ENCODE results near the gene TENM4. TPM values are rescaled to one million over a fixed set of nuclear protein-coding genes. Genes with fewer than 3 reads are reported as not detected.

Gene TENM4
- total RNA-seq, 1 donor from 2014 or later: 5.1 TPM

DNA sequence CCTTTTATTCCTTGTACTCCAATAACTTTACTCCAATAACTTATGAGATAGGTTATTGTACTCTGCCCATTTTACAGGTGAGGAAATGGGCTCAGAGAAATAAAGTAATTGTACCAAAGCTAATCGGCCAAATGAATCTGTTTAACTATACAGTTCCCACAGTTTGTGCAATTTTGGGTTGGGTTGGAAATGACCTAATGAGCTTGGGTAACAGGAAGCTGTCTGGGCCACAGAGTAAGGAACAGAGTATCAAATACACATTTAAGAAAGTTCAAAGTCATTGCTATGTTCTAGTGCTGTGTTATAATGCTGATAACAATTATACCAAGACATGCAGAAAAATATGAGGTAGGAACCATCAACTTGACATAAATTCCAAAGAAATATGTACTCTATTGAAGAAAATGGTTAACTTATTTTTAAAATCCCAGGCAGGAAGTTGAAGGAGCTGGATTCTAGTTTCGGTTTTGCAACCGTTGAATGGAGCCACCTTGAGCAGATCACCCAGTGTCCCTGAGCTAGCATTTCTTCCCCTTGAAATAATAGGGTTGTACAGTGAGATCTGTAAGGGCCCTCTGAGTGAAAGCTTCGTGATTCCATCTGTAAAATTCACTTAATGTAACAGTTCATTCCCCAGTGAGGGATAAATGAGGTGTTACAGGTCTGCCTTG, 505.3 kb downstream of the TENM4 start:
- H3K79me2 ChIP-seq (ENCODE audit: low read depth): peaks cover 6% of the 10 kb centered on the region
- peaks cover 6% of the 10 kb centered on the region for H3K27me3 Mint-ChIP-seq (ENCODE audit: insufficient read depth, low read depth)
- no peaks in the 10 kb centered on the region for H3K36me3 ChIP-seq
- H3F3A ChIP-seq (ENCODE audit: low read depth): peaks cover 21% of the 10 kb centered on the region
- no peak overlapping the region for H3K27ac ChIP-seq
- H3K9ac ChIP-seq: no peak overlapping the region
- H3K27me3 ChIP-seq: peaks cover 84% of the 10 kb centered on the region
- TF ChIP-seq, protein P1, sequence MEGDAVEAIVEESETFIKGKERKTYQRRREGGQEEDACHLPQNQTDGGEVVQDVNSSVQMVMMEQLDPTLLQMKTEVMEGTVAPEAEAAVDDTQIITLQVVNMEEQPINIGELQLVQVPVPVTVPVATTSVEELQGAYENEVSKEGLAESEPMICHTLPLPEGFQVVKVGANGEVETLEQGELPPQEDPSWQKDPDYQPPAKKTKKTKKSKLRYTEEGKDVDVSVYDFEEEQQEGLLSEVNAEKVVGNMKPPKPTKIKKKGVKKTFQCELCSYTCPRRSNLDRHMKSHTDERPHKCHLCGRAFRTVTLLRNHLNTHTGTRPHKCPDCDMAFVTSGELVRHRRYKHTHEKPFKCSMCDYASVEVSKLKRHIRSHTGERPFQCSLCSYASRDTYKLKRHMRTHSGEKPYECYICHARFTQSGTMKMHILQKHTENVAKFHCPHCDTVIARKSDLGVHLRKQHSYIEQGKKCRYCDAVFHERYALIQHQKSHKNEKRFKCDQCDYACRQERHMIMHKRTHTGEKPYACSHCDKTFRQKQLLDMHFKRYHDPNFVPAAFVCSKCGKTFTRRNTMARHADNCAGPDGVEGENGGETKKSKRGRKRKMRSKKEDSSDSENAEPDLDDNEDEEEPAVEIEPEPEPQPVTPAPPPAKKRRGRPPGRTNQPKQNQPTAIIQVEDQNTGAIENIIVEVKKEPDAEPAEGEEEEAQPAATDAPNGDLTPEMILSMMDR (IDR thresholded peaks at IDR 0.05): no peak
- TF ChIP-seq EZH2 (IDR thresholded peaks at IDR 0.05) (no peak), EZH2phosphoT487 (IDR thresholded peaks at IDR 0.05) (no peak)
- H3K4me2 ChIP-seq: no peak overlapping the region
- no peak overlapping the region for H2AFZ ChIP-seq (replicated peaks)
- peaks cover 32% of the 10 kb centered on the region for H3K36me3 Mint-ChIP-seq
- H3K27ac Mint-ChIP-seq: no peak overlapping the region
- H3K9me3 Mint-ChIP-seq: peaks cover 14% of the 10 kb centered on the region
- H3K4me3 Mint-ChIP-seq: no peak overlapping the region
- H3K4me1 Mint-ChIP-seq: peaks cover 52% of the 10 kb centered on the region
- H4K20me1 ChIP-seq (ENCODE audit: low read depth): peaks cover 19% of the 10 kb centered on the region
- no peak overlapping the region for H3K4me3 ChIP-seq
- no peak for DNase-seq (ENCODE audit: low spot score)
- no peaks in the 10 kb centered on the region for H3K9me3 ChIP-seq (ENCODE audit: low read depth)
- H3K4me1 ChIP-seq: peaks cover 24% of the 10 kb centered on the region

DNA sequence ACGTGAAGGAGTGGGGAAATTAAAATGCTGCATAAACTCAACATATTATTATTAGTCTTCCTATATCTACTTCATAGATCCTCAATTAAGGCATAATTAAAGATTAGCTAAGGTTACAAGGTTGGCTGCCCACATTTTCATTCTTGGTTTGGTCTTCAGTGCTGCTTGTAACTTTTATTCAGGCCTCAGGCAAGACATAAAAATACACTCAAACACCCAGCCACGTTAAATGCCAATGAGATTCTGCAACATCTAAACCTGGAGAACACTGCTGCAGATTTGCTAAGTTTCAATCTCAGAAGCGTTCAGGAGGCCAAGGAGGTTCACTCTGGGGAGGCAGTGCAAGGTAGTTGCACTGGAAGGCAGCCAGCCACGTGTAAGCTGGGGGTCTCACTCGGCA, 507.5 kb downstream of the TENM4 start:
- Histone ChIP-seq H3K4me1 (peaks cover 26% of the 10 kb centered on the region), H3K36me3 (no peaks in the 10 kb centered on the region), H3K4me2 (no peak overlapping the region), H4K20me1 (ENCODE audit: low read depth) (peaks cover 28% of the 10 kb centered on the region), H3K27ac (no peak overlapping the region), H3F3A (ENCODE audit: low read depth) (peaks cover 36% of the 10 kb centered on the region), H3K27me3 (peaks cover 88% of the 10 kb centered on the region), H3K9me3 (ENCODE audit: low read depth) (no peaks in the 10 kb centered on the region), H3K79me2 (ENCODE audit: low read depth) (no peaks in the 10 kb centered on the region), H2AFZ (replicated peaks) (no peak overlapping the region), H3K4me3 (no peak overlapping the region), H3K9ac (no peak overlapping the region)
- TF ChIP-seq, protein P1 (IDR thresholded peaks at IDR 0.05): no peak
- TF ChIP-seq EZH2 (IDR thresholded peaks at IDR 0.05) (no peak), EZH2phosphoT487 (IDR thresholded peaks at IDR 0.05) (no peak)
- H3K27ac Mint-ChIP-seq: peak overlapping the region; percentile 17
- H3K9me3 Mint-ChIP-seq: peaks cover 14% of the 10 kb centered on the region
- H3K27me3 Mint-ChIP-seq (ENCODE audit: insufficient read depth, low read depth): peaks cover 6% of the 10 kb centered on the region
- no peak for DNase-seq (ENCODE audit: low spot score)
- H3K4me3 Mint-ChIP-seq: no peak overlapping the region
- peaks cover 32% of the 10 kb centered on the region for H3K36me3 Mint-ChIP-seq
- peaks cover 54% of the 10 kb centered on the region for H3K4me1 Mint-ChIP-seq

DNA sequence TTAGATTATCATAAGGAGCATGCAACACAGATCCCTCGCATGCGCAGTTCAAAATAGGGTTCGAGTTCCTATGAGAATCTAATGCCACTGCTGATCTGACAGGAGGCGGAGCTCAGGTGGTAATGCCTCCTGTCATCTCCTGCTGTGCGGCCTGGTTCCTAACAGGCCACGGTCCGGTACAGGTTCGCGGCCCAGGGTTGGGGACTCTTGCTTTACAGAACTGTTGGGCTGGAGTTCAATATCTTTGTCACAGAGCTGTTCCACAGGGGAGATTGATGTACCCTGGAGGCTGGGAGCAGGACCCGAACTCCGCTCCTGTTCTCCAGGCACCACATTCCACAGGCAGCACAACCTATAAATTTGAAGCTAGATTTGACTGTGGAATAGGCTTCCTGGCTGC, 508.1 kb downstream of the TENM4 start:
- Histone ChIP-seq H2AFZ (replicated peaks) (no peak overlapping the region), H3K27ac (no peak overlapping the region), H3K4me2 (no peak overlapping the region), H3K9me3 (ENCODE audit: low read depth) (no peaks in the 10 kb centered on the region), H3K4me1 (peaks cover 31% of the 10 kb centered on the region), H3K27me3 (peaks cover 88% of the 10 kb centered on the region), H3K36me3 (no peaks in the 10 kb centered on the region), H3K4me3 (no peak overlapping the region), H4K20me1 (ENCODE audit: low read depth) (peaks cover 34% of the 10 kb centered on the region), H3K79me2 (ENCODE audit: low read depth) (no peaks in the 10 kb centered on the region), H3K9ac (no peak overlapping the region), H3F3A (ENCODE audit: low read depth) (peaks cover 42% of the 10 kb centered on the region)
- TF ChIP-seq EZH2 (IDR thresholded peaks at IDR 0.05) (no peak), EZH2phosphoT487 (IDR thresholded peaks at IDR 0.05) (no peak)
- TF ChIP-seq, protein P1 (IDR thresholded peaks at IDR 0.05): no peak
- peaks cover 27% of the 10 kb centered on the region for H3K36me3 Mint-ChIP-seq
- H3K4me1 Mint-ChIP-seq: peaks cover 55% of the 10 kb centered on the region
- no peak overlapping the region for H3K27ac Mint-ChIP-seq
- peaks cover 6% of the 10 kb centered on the region for H3K27me3 Mint-ChIP-seq (ENCODE audit: insufficient read depth, low read depth)
- H3K9me3 Mint-ChIP-seq: peaks cover 14% of the 10 kb centered on the region
- H3K4me3 Mint-ChIP-seq: no peak overlapping the region
- DNase-seq (ENCODE audit: low spot score): no peak

Data from neural progenitor cell (in vitro differentiated cells).